ENCODE measurements around the gene SLC25A11. TPM values are rescaled to one million over a fixed set of nuclear protein-coding genes. Genes with fewer than 3 reads are reported as not detected.
"Not testable (repeated sequence)": the region's sequence is repeated elsewhere in the genome, so short reads cannot be mapped to it uniquely, and the experiment has no call there.

SLC25A11 gene
- total RNA-seq, 2 experiments from 2014 or later: 73.0 to 75.3 TPM

GRCh38 chr17:4921320-4921719 is 18.5 kb downstream of the SLC25A11 start:
- ChIA-PET POLR2A (interaction anchor here (0.6 to 0.7 kb wide), 2 partner anchors 11 to 19 kb away, joined by 6 to 7 read pairs; partner anchors contain the start of genes RNF167 and SLC25A11), CTCF (interaction anchor here (0.6 to 0.9 kb wide), 2 partner anchors 12 to 912 kb away, joined by 3 read pairs; no protein-coding TSS in a partner anchor)
- Mint-ChIP-seq H3K27me3 (no peaks in the 10 kb centered on the region), H3K4me1 (peaks cover under 1% of the 10 kb centered on the region), H3K9me3 (no peaks in the 10 kb centered on the region), H3K4me3 (no peak overlapping the region), H3K36me3 (ENCODE audit: low read depth) (peaks cover 2% of the 10 kb centered on the region), H3K27ac (no peak overlapping the region)
- no peak for DNase-seq

GRCh38 chr17:4920351-4921048 is 19.3 kb downstream of the SLC25A11 start:
- no peak for DNase-seq
- POLR2A ChIA-PET: interaction anchor here (0.6 kb wide), 1 partner anchor 10 kb away, joined by 6 read pairs; no protein-coding TSS in a partner anchor
- CTCF ChIA-PET: interaction anchor here (0.6 to 3.7 kb wide), 3 partner anchors 11 to 913 kb away, joined by 3 to 17 read pairs (median 3); no protein-coding TSS in a partner anchor
- no peaks in the 10 kb centered on the region for H3K4me1 Mint-ChIP-seq
- no peaks in the 10 kb centered on the region for H3K27me3 Mint-ChIP-seq
- peaks cover 2% of the 10 kb centered on the region for H3K36me3 Mint-ChIP-seq (ENCODE audit: low read depth)
- no peaks in the 10 kb centered on the region for H3K9me3 Mint-ChIP-seq
- no peak overlapping the region for H3K4me3 Mint-ChIP-seq
- H3K27ac Mint-ChIP-seq: no peak overlapping the region

GRCh38 chr17:4919511-4920047 is 20.3 kb downstream of the SLC25A11 start:
- ChIA-PET CTCF (interaction anchor here (3.7 kb wide), 1 partner anchor 10 kb away, joined by 17 read pairs; no protein-coding TSS in a partner anchor), POLR2A (no interaction called here)
- H3K36me3 Mint-ChIP-seq (ENCODE audit: low read depth): peaks cover 1% of the 10 kb centered on the region
- DNase-seq: no peak
- no peak overlapping the region for H3K4me3 Mint-ChIP-seq
- no peaks in the 10 kb centered on the region for H3K4me1 Mint-ChIP-seq
- H3K9me3 Mint-ChIP-seq: no peaks in the 10 kb centered on the region
- no peaks in the 10 kb centered on the region for H3K27me3 Mint-ChIP-seq
- no peak overlapping the region for H3K27ac Mint-ChIP-seq

- DNase-seq; H3K4me3 Mint-ChIP-seq; H3K9me3 Mint-ChIP-seq; H3K27me3 Mint-ChIP-seq; H3K36me3 Mint-ChIP-seq (ENCODE audit: low read depth); H3K27ac Mint-ChIP-seq; H3K4me1 Mint-ChIP-seq; POLR2A ChIA-PET: not testable (repeated sequence)
- CTCF ChIA-PET: interaction anchor here (1.1 kb wide), 1 partner anchor 15 kb away, joined by 4 read pairs; no protein-coding TSS in a partner anchor
Observed at GRCh38 chr17:4914551-4914950, 25.3 kb downstream of the SLC25A11 start.

GRCh38 chr17:4913994-4914393 is 25.9 kb downstream of the SLC25A11 start:
- CTCF ChIA-PET: interaction anchor here (0.7 to 1.6 kb wide), 4 partner anchors 9 to 18 kb away, joined by 3 to 5 read pairs (median 4); partner anchors contain the start of gene CHRNE
- H3K4me3 Mint-ChIP-seq: no peak overlapping the region
- POLR2A ChIA-PET: interaction anchor here (1.1 kb wide), 1 partner anchor 26 kb away, joined by 3 read pairs; the partner anchor contains the start of genes RNF167 and SLC25A11
- H3K9me3 Mint-ChIP-seq: no peaks in the 10 kb centered on the region
- H3K27ac Mint-ChIP-seq: no peak overlapping the region
- H3K36me3 Mint-ChIP-seq (ENCODE audit: low read depth): no peaks in the 10 kb centered on the region
- peaks cover 6% of the 10 kb centered on the region for H3K27me3 Mint-ChIP-seq
- no peaks in the 10 kb centered on the region for H3K4me1 Mint-ChIP-seq
- no peak for DNase-seq

GRCh38 chr17:4908711-4909496 is 30.9 kb downstream of the SLC25A11 start:
- Mint-ChIP-seq H3K9me3 (no peaks in the 10 kb centered on the region), H3K27ac (no peak overlapping the region), H3K4me1 (peaks cover 1% of the 10 kb centered on the region), H3K4me3 (no peak overlapping the region), H3K36me3 (ENCODE audit: low read depth) (no peaks in the 10 kb centered on the region), H3K27me3 (peaks cover 11% of the 10 kb centered on the region)
- ChIA-PET POLR2A (no interaction called here), CTCF (interaction anchor here (0.6 to 2.2 kb wide), 25 partner anchors 9 to 342 kb away, joined by 3 to 17 read pairs (median 4); partner anchors contain the start of genes ARRB2, C17orf107, CAMTA2 and ENO3)
- peak; percentile 80 for DNase-seq

GRCh38 chr17:4908301-4908700 is 31.5 kb downstream of the SLC25A11 start:
- Mint-ChIP-seq H3K9me3 (no peaks in the 10 kb centered on the region), H3K4me3 (no peak overlapping the region), H3K36me3 (ENCODE audit: low read depth) (no peaks in the 10 kb centered on the region), H3K4me1 (peaks cover 5% of the 10 kb centered on the region), H3K27me3 (peaks cover 12% of the 10 kb centered on the region), H3K27ac (no peak overlapping the region)
- no peak for DNase-seq
- CTCF ChIA-PET: interaction anchor here (0.6 to 2.2 kb wide), 18 partner anchors 9 to 342 kb away, joined by 3 to 17 read pairs (median 4); partner anchors contain the start of genes ARRB2, C17orf107, CAMTA2 and ENO3
- POLR2A ChIA-PET: no interaction called here

- H3K27ac Mint-ChIP-seq; H3K9me3 Mint-ChIP-seq; POLR2A ChIA-PET; H3K36me3 Mint-ChIP-seq (ENCODE audit: low read depth); H3K4me3 Mint-ChIP-seq; DNase-seq; CTCF ChIA-PET: not testable (repeated sequence)
- Mint-ChIP-seq H3K4me1 (peaks cover 19% of the 10 kb centered on the region), H3K27me3 (peaks cover 13% of the 10 kb centered on the region)
Observed at GRCh38 chr17:4906642-4907041, 33.2 kb downstream of the SLC25A11 start.

GRCh38 chr17:4903051-4903818 is 36.6 kb downstream of the SLC25A11 start, which contains the start of gene CHRNE:
Gene CHRNE (minus strand): TSS chr17:4903098. CDS start chr17:4903063, 35 bp downstream.
- H3K27me3 Mint-ChIP-seq: peaks cover 20% of the 10 kb centered on the region
- no peaks in the 10 kb centered on the region for H3K9me3 Mint-ChIP-seq

GRCh38 chr17:4902540-4902939 is 37.3 kb downstream of the SLC25A11 start:
- H3K27ac Mint-ChIP-seq: peak overlapping the region; percentile 72
- CTCF ChIA-PET: interaction anchor here (0.8 to 2.7 kb wide), 8 partner anchors 9 to 177 kb away, joined by 3 to 8 read pairs (median 4); partner anchors contain the start of genes KIF1C, RNF167 and SLC25A11
- POLR2A ChIA-PET: no interaction called here
- no peak for DNase-seq
- H3K4me3 Mint-ChIP-seq: no peak overlapping the region
- H3K27me3 Mint-ChIP-seq: peaks cover 20% of the 10 kb centered on the region
- H3K4me1 Mint-ChIP-seq: peaks cover 41% of the 10 kb centered on the region
- H3K9me3 Mint-ChIP-seq: no peaks in the 10 kb centered on the region
- no peaks in the 10 kb centered on the region for H3K36me3 Mint-ChIP-seq (ENCODE audit: low read depth)

More at GRCh38 chr17:4903051-4903818, 36.6 kb downstream of the SLC25A11 start, which contains the start of gene CHRNE:
- H3K36me3 Mint-ChIP-seq (ENCODE audit: low read depth): no peaks in the 10 kb centered on the region
- ChIA-PET CTCF (interaction anchor here (0.6 to 2.7 kb wide), 12 partner anchors 8 to 456 kb away, joined by 3 to 8 read pairs (median 3); partner anchors contain the start of genes KIF1C, PSMB6, RNF167 and SLC25A11), POLR2A (no interaction called here)
- peak within 1 kb of the TSS; percentile 25 for H3K4me3 Mint-ChIP-seq
- peak within 1 kb of the TSS; percentile 72 for H3K27ac Mint-ChIP-seq
- peak; percentile 88 for DNase-seq
- peaks cover 41% of the 10 kb centered on the region for H3K4me1 Mint-ChIP-seq

- H3K36me3 Mint-ChIP-seq (ENCODE audit: low read depth): peaks cover 5% of the 10 kb centered on the region
- H3K4me3 Mint-ChIP-seq: no peak overlapping the region
- peaks cover 20% of the 10 kb centered on the region for H3K27me3 Mint-ChIP-seq
- no peaks in the 10 kb centered on the region for H3K9me3 Mint-ChIP-seq
- no peak for DNase-seq
- H3K27ac Mint-ChIP-seq: no peak overlapping the region
- ChIA-PET POLR2A (interaction anchor here (0.6 kb wide), 1 partner anchor 202 kb away, joined by 4 read pairs; no protein-coding TSS in a partner anchor), CTCF (interaction anchor here (0.6 to 2.7 kb wide), 5 partner anchors 10 to 153 kb away, joined by 3 to 8 read pairs (median 5); partner anchors contain the start of genes KIF1C, RNF167 and SLC25A11)
- H3K4me1 Mint-ChIP-seq: peaks cover 40% of the 10 kb centered on the region
Observed at GRCh38 chr17:4901648-4902344, 38.0 kb downstream of the SLC25A11 start.
